Neural cell (in vitro differentiated cells): ENCODE measurements around the gene ATOSB. TPM values are rescaled to one million over a fixed set of nuclear protein-coding genes. Genes with fewer than 3 reads are reported as not detected.

Experiments used
- H2AFZ ChIP-seq: fragments of 200-600, 300-800 bp; sonication (generic), shearing (Covaris generic); 2 replicates; pipeline ENCODE4 v1.6.0; 2014; ENCODE audit warnings: low read depth, mild to moderate bottlenecking, antibody characterized with exemption, low read length, moderate library complexity
- H3F3A ChIP-seq: fragments of 200-600 bp; shearing (Covaris generic); 2 replicates; pipeline ENCODE4 v1.6.1; 2016; ENCODE audit warnings: mild to moderate bottlenecking, moderate library complexity, mixed read lengths, antibody characterized with exemption, low read length; ENCODE audit not compliant: insufficient read depth, poor library complexity, severe bottlenecking
- H3K27ac ChIP-seq: fragments of 200-600, 300-800 bp; sonication (generic), shearing (Covaris generic); 2 replicates; pipeline ENCODE4 v1.5.1; 2014; ENCODE audit warnings: mild to moderate bottlenecking, low read length, moderate library complexity
- H3K27me3 ChIP-seq: fragments of 300-800, 200-600 bp; sonication (generic), shearing (Covaris generic); 2 replicates; pipeline ENCODE4 v1.6.0; 2014; ENCODE audit warnings: mild to moderate bottlenecking, low read depth, low read length, moderate library complexity; ENCODE audit not compliant: insufficient read depth
- H3K36me3 ChIP-seq: fragments of 300-800, 200-600 bp; sonication (generic), shearing (Covaris generic); 2 replicates; pipeline ENCODE4 v1.5.1; 2014; ENCODE audit warnings: mild to moderate bottlenecking, antibody characterized with exemption, low read length, moderate library complexity; ENCODE audit not compliant: insufficient read depth
- H3K4me2 ChIP-seq: fragments of 300-800, 200-600 bp; sonication (generic), shearing (Covaris generic); 2 replicates; pipeline ENCODE4 v1.6.0; 2014; ENCODE audit warnings: mild to moderate bottlenecking, low read length
- H3K4me3 ChIP-seq: fragments of 300-800, 200-600 bp; sonication (generic), shearing (Covaris generic); 2 replicates; pipeline ENCODE4 v1.5.1; 2014; ENCODE audit warnings: mild to moderate bottlenecking, low read length, moderate library complexity
- H3K79me2 ChIP-seq: fragments of 200-600 bp; shearing (Covaris generic); replicated peaks from 2 replicates; pipeline ENCODE4 v1.6.0; 2014; ENCODE audit warnings: mild to moderate bottlenecking, low read length, moderate library complexity; ENCODE audit not compliant: insufficient read depth
- H3K9ac ChIP-seq: fragments of 300-800, 200-600 bp; sonication (generic), shearing (Covaris generic); 2 replicates; pipeline ENCODE4 v1.6.1; 2016; ENCODE audit warnings: mild to moderate bottlenecking, low read length, mixed read lengths
- H3K9me2 ChIP-seq: fragments of 200-600 bp; shearing (Covaris generic); 2 replicates; pipeline ENCODE4 v1.6.1; 2016; ENCODE audit warnings: mild to moderate bottlenecking, low read length, mixed read lengths; ENCODE audit not compliant: insufficient read depth
- H3K9me3 ChIP-seq: fragments of 200-600, 300-800 bp; sonication (generic), shearing (Covaris generic); 2 replicates; pipeline ENCODE4 v1.6.1; 2016; ENCODE audit warnings: mild to moderate bottlenecking, mixed run types, low read length, moderate library complexity, mixed read lengths
- H4K20me1 ChIP-seq: fragments of 200-600 bp; shearing (Covaris generic); 2 replicates; pipeline ENCODE4 v1.6.1; 2016; ENCODE audit warnings: mild to moderate bottlenecking, mixed run types; ENCODE audit not compliant: insufficient read depth
- EP300 ChIP-seq: fragments of 450-650 bp; conservative IDR thresholded peaks from 2 replicates; pipeline ENCODE4 v1.6.1; 2014; ENCODE audit warnings: antibody characterized with exemption, mild to moderate bottlenecking, moderate library complexity; ENCODE audit not compliant: poor library complexity, severe bottlenecking
- EZH2 ChIP-seq: fragments of 200-600, 300-800 bp; shearing (Covaris generic), sonication (generic); IDR thresholded peaks from 2 replicates; pipeline ENCODE4 v1.6.1; 2014; ENCODE audit warnings: antibody characterized with exemption, low read length, borderline replicate concordance, mild to moderate bottlenecking; ENCODE audit not compliant: insufficient read depth, poor library complexity, severe bottlenecking
- MXI1 ChIP-seq: fragments of 450-650 bp; conservative IDR thresholded peaks from 2 replicates; pipeline ENCODE4 v1.6.1; 2014; ENCODE audit warnings: antibody characterized with exemption, mild to moderate bottlenecking; ENCODE audit not compliant: poor library complexity, severe bottlenecking
- POLR2AphosphoS5 ChIP-seq: IDR thresholded peaks from 2 replicates; pipeline ENCODE4 v1.6.1; 2012
- RAD21 ChIP-seq: fragments of 450-650 bp; conservative IDR thresholded peaks from 2 replicates; pipeline ENCODE4 v1.6.1; 2014; ENCODE audit warnings: antibody characterized with exemption, mild to moderate bottlenecking, moderate library complexity
- SMC3 ChIP-seq: fragments of 450-650 bp; conservative IDR thresholded peaks from 2 replicates; pipeline ENCODE4 v1.6.1; 2014; ENCODE audit warnings: antibody characterized with exemption, mild to moderate bottlenecking, moderate library complexity; ENCODE audit not compliant: poor library complexity
- TAF1 ChIP-seq: IDR thresholded peaks from 2 replicates; pipeline ENCODE4 v1.6.1; 2012; ENCODE audit warnings: low read depth
- polyA plus RNA-seq: library from polyadenylated mRNA; depleted of rRNA; stranded (reverse); fragments of >200 nt; gene quantifications from 2 replicates; pipeline ENCODE4 v1.2.3, GENCODE V29; 2014
- TF ChIP-seq, protein P1 (sequence below): IDR thresholded peaks from 2 replicates; pipeline ENCODE4 v1.6.1; 2012; ENCODE audit warnings: borderline replicate concordance
- TF ChIP-seq, protein P2 (sequence below): fragments of 450-650 bp; IDR thresholded peaks from 2 replicates; pipeline ENCODE4 v1.5.1; 2014; ENCODE audit warnings: antibody characterized with exemption, mild to moderate bottlenecking, moderate library complexity; ENCODE audit not compliant: poor library complexity, severe bottlenecking

Gene ATOSB
- polyA plus RNA-seq, 1 donor from 2014 or later = 28.9 TPM

DNA sequence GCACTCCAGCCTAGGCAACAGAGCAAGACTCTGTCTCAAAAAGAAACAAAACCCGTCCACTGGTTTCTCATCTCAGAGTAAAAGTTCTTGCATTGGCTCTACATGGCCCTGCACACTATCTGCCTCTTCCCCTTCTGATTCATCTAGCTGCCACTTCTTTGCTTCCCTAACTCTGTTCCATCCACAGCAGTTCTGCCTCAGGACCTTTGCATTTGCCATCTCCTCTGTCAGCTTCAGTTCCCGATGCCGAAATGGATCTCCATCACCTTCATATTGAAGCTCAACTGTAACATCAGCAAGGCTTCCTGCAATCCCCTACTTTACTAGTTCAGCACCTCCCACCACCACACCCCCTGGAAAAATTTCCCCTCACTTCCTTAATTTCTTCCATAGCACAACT, 18.1 kb downstream of the ATOSB start:
- Histone ChIP-seq H3K27me3 (no peaks in the 10 kb centered on the region), H3K9ac (no peak overlapping the region), H3K36me3 (no peaks in the 10 kb centered on the region), H3K79me2 (peaks cover 10% of the 10 kb centered on the region), H3K9me3 (no peaks in the 10 kb centered on the region), H3F3A (no peaks in the 10 kb centered on the region), H3K4me2 (no peak overlapping the region), H4K20me1 (no peaks in the 10 kb centered on the region), H2AFZ (no peak overlapping the region), H3K27ac (no peak overlapping the region), H3K4me3 (no peak overlapping the region), H3K9me2 (no peaks in the 10 kb centered on the region)
- TF ChIP-seq TAF1 = no peak
- no peak for TF ChIP-seq EZH2
- TF ChIP-seq POLR2AphosphoS5 = no peak
- TF ChIP-seq, protein P1, sequence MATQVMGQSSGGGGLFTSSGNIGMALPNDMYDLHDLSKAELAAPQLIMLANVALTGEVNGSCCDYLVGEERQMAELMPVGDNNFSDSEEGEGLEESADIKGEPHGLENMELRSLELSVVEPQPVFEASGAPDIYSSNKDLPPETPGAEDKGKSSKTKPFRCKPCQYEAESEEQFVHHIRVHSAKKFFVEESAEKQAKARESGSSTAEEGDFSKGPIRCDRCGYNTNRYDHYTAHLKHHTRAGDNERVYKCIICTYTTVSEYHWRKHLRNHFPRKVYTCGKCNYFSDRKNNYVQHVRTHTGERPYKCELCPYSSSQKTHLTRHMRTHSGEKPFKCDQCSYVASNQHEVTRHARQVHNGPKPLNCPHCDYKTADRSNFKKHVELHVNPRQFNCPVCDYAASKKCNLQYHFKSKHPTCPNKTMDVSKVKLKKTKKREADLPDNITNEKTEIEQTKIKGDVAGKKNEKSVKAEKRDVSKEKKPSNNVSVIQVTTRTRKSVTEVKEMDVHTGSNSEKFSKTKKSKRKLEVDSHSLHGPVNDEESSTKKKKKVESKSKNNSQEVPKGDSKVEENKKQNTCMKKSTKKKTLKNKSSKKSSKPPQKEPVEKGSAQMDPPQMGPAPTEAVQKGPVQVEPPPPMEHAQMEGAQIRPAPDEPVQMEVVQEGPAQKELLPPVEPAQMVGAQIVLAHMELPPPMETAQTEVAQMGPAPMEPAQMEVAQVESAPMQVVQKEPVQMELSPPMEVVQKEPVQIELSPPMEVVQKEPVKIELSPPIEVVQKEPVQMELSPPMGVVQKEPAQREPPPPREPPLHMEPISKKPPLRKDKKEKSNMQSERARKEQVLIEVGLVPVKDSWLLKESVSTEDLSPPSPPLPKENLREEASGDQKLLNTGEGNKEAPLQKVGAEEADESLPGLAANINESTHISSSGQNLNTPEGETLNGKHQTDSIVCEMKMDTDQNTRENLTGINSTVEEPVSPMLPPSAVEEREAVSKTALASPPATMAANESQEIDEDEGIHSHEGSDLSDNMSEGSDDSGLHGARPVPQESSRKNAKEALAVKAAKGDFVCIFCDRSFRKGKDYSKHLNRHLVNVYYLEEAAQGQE = no peak
- no peak for TF ChIP-seq RAD21
- no peak for TF ChIP-seq SMC3
- TF ChIP-seq EP300 = no peak
- TF ChIP-seq, protein P2, sequence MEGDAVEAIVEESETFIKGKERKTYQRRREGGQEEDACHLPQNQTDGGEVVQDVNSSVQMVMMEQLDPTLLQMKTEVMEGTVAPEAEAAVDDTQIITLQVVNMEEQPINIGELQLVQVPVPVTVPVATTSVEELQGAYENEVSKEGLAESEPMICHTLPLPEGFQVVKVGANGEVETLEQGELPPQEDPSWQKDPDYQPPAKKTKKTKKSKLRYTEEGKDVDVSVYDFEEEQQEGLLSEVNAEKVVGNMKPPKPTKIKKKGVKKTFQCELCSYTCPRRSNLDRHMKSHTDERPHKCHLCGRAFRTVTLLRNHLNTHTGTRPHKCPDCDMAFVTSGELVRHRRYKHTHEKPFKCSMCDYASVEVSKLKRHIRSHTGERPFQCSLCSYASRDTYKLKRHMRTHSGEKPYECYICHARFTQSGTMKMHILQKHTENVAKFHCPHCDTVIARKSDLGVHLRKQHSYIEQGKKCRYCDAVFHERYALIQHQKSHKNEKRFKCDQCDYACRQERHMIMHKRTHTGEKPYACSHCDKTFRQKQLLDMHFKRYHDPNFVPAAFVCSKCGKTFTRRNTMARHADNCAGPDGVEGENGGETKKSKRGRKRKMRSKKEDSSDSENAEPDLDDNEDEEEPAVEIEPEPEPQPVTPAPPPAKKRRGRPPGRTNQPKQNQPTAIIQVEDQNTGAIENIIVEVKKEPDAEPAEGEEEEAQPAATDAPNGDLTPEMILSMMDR = no peak
- TF ChIP-seq MXI1 = no peak

DNA sequence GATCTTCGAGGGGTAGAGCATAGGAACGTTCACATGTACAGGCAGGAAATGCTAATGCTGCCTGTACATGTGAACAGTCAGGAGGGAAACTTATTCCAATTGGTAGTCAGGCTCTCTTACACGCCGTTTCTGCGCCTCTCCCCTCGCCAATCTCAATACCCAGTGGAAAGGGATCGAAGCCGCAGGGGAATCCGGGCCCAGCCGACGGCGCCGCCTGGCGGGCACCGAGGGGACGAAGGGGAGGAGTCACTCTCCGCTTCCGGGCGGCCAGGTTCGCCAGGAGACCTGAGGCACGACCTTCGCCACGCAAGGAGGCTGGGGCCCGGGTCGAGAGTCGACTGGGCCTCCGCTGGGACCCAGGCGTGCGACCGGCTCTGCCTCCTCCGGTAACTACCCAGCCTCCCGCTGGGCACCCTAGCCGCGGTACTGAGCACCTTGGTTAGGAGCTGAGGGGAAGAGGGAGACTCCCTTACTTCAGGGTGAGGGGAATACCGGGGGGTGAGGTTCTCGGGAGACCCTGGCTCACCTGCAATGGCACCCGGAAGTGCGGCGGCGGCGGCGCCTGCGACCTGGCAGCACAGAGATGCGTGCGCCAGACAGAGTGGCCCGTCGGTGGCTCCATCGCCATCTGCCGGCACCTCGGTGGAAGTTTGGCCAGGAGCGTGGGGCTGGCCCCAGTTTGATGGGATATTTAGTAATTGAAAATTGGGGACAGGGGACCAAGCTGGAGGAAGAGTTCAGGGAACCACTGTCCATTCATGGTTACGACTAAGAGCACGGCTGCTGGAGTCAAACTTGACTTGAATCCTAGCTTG, 19.4 kb downstream of the ATOSB start, which contains the start of gene PIGO:
Gene PIGO (minus strand): TSS at position 557 of the 815 bp plus-strand sequence. CDS start 1,026 bp downstream, outside the sequence.
- no peaks in the 10 kb centered on the region for H3K27me3 ChIP-seq
- no peaks in the 10 kb centered on the region for H3K9me2 ChIP-seq
- no peaks in the 10 kb centered on the region for H3K79me2 ChIP-seq
- H3K27ac ChIP-seq = peak within 1 kb of the TSS; percentile 97
- peak within 1 kb of the TSS; percentile 65 for H3K4me2 ChIP-seq
- no peaks in the 10 kb centered on the region for H4K20me1 ChIP-seq
- peak within 1 kb of the TSS; percentile 88 for H3K4me3 ChIP-seq
- H3K9me3 ChIP-seq = no peaks in the 10 kb centered on the region
- no peaks in the 10 kb centered on the region for H3F3A ChIP-seq
- TF ChIP-seq, protein P1 = peak; percentile 82
- TF ChIP-seq TAF1 (peak; percentile 72), SMC3 (peak; percentile 82), RAD21 (peak; percentile 74), EZH2 (no peak), POLR2AphosphoS5 (peak; percentile 95), MXI1 (peak; percentile 93), EP300 (peak; percentile 70)
- TF ChIP-seq, protein P2 = peak; percentile 91
- H3K9ac ChIP-seq = peak within 1 kb of the TSS; percentile 93
- no peaks in the 10 kb centered on the region for H3K36me3 ChIP-seq
- peak within 1 kb of the TSS; percentile 63 for H2AFZ ChIP-seq
